Testis (tissue), 3 donors: ENCODE data around the gene FBXL20. TPM values are rescaled to one million over a fixed set of nuclear protein-coding genes. Genes with fewer than 3 reads are reported as not detected.

Experiments used
- DNase-seq: peaks from one replicate; pipeline ENCODE4 v3.0.0-alpha.2; 2019
- H3K27ac ChIP-seq, 2 donors: fragments of 200-600 bp; sonication (generic); one replicate each; pipeline ENCODE4 v1.5.1; 2019
- H3K27me3 ChIP-seq: fragments of 200-600 bp; sonication (generic); one replicate; pipeline ENCODE4 v1.5.1; 2019
- H3K36me3 ChIP-seq: fragments of 200-600 bp; sonication (generic); one replicate; pipeline ENCODE4 v1.5.1; 2017; ENCODE audit warnings: low read depth; ENCODE audit errors: missing control alignments
- H3K4me1 ChIP-seq: fragments of 200-600 bp; sonication (generic); one replicate; pipeline ENCODE4 v1.5.1; 2019
- H3K4me3 ChIP-seq, 2 donors: fragments of 200-600 bp; sonication (generic); one replicate each; pipeline ENCODE4 v1.5.1; 2017 to 2019
- H3K9me3 ChIP-seq: fragments of 200-600 bp; sonication (generic); one replicate; pipeline ENCODE4 v1.5.1; 2017
- POLR2A ChIP-seq: fragments of 450-650 bp; IDR thresholded peaks from one replicate; pipeline ENCODE4 v1.6.1; 2017; ENCODE audit warnings: antibody characterized with exemption, mild to moderate bottlenecking, moderate library complexity
- WGBS, 2 donors: methylation state at CpG; one replicate each; pipeline ENCODE4 v1.1.5; 2018; 5-methylcytosine and 5-hydroxymethylcytosine counted together
- intact Hi-C: fragments of 100-400 bp; cut with DNase I; formaldehyde crosslinking; loops from one replicate; pipeline ENCODE4 v1.15.1; 2023; ENCODE audit warnings: low total_unique reads
- polyA plus RNA-seq: library from polyadenylated mRNA; stranded (reverse); fragments of 350-450 nt; fragmentation: Illumina TruSeq; extraction: RNeasy Lipid Tissue Mini Kit (QIAGEN cat#74804); gene quantifications from one replicate; pipeline ENCODE4 v1.2.3, GENCODE V29; 2014; ENCODE audit warnings: low read depth, low replicate concordance; ENCODE audit not compliant: insufficient read depth
- total RNA-seq, 2 donors: library from RNA; depleted of rRNA; stranded (reverse); fragments of >200 nt; gene quantifications; one replicate each; pipeline ENCODE4 v1.2.3, GENCODE V29; 2016
- TF ChIP-seq, protein P1 (sequence below), 3 experiments: fragments of 450-650 bp in 2 of 3; fragments of 200-600 bp in 1 of 3; sonication (generic) in 1 of 3; IDR thresholded peaks; one replicate each; pipeline ENCODE4 v1.5.1; 2016 to 2019; ENCODE audit warnings: antibody characterized with exemption in 3 of 3, mild to moderate bottlenecking in 2 of 3, moderate library complexity in 1 of 3

The FBXL20 gene
- total and polyA plus RNA-seq, 3 donors from 2014 or later: 29.7 to 67.5 (median 62.5) TPM

GRCh38 chr17:39231591-39232551 is 169.6 kb downstream of the FBXL20 start:
- H3K9me3 ChIP-seq: no peaks in the 10 kb centered on the region
- H3K27me3 ChIP-seq: no peaks in the 10 kb centered on the region
- no peaks in the 10 kb centered on the region for H3K4me1 ChIP-seq
- 26 to 38% methylated on average over 17 to 22 of the region's 22 CpGs for WGBS, 2 donors
- intact Hi-C loops: no loop called here
- H3K36me3 ChIP-seq: no peaks in the 10 kb centered on the region
- DNase-seq: peak; percentile 47
- H3K4me3 ChIP-seq: no peak overlapping the region
- TF ChIP-seq, protein P1, sequence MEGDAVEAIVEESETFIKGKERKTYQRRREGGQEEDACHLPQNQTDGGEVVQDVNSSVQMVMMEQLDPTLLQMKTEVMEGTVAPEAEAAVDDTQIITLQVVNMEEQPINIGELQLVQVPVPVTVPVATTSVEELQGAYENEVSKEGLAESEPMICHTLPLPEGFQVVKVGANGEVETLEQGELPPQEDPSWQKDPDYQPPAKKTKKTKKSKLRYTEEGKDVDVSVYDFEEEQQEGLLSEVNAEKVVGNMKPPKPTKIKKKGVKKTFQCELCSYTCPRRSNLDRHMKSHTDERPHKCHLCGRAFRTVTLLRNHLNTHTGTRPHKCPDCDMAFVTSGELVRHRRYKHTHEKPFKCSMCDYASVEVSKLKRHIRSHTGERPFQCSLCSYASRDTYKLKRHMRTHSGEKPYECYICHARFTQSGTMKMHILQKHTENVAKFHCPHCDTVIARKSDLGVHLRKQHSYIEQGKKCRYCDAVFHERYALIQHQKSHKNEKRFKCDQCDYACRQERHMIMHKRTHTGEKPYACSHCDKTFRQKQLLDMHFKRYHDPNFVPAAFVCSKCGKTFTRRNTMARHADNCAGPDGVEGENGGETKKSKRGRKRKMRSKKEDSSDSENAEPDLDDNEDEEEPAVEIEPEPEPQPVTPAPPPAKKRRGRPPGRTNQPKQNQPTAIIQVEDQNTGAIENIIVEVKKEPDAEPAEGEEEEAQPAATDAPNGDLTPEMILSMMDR (IDR thresholded peaks at IDR 0.05): peak in 2 of 3 experiments; percentile 28 to 65
- TF ChIP-seq POLR2A: no peak
- H3K27ac ChIP-seq: no peak overlapping the region

GRCh38 chr17:39231091-39231561 is 170.3 kb downstream of the FBXL20 start:
- no peaks in the 10 kb centered on the region for H3K27me3 ChIP-seq

GRCh38 chr17:39230361-39230760 is 171.1 kb downstream of the FBXL20 start:
- WGBS, 2 donors: 33 to 88% methylated on average over 1 of the region's 1 CpG
- intact Hi-C loops: no loop called here
- no peak overlapping the region for H3K27ac ChIP-seq
- DNase-seq: no peak
- peaks cover 6% of the 10 kb centered on the region for H3K4me1 ChIP-seq
- no peaks in the 10 kb centered on the region for H3K9me3 ChIP-seq
- TF ChIP-seq, protein P1 (IDR thresholded peaks at IDR 0.05): no peak
- TF ChIP-seq POLR2A: no peak
- H3K36me3 ChIP-seq: no peaks in the 10 kb centered on the region
- H3K4me3 ChIP-seq: no peak overlapping the region
- H3K27me3 ChIP-seq: no peaks in the 10 kb centered on the region

More at GRCh38 chr17:39231091-39231561, 170.3 kb downstream of the FBXL20 start:
- no peak for DNase-seq
- no peaks in the 10 kb centered on the region for H3K36me3 ChIP-seq
- intact Hi-C loops: no loop called here
- TF ChIP-seq, protein P1 (IDR thresholded peaks at IDR 0.05): no peak
- TF ChIP-seq POLR2A: no peak
- no peaks in the 10 kb centered on the region for H3K9me3 ChIP-seq
- H3K4me1 ChIP-seq: peaks cover 2% of the 10 kb centered on the region
- no peak overlapping the region for H3K4me3 ChIP-seq
- H3K27ac ChIP-seq: no peak overlapping the region
- WGBS, 2 donors: 60 to 61% methylated on average over 9 to 10 of the region's 10 CpGs

DNA sequence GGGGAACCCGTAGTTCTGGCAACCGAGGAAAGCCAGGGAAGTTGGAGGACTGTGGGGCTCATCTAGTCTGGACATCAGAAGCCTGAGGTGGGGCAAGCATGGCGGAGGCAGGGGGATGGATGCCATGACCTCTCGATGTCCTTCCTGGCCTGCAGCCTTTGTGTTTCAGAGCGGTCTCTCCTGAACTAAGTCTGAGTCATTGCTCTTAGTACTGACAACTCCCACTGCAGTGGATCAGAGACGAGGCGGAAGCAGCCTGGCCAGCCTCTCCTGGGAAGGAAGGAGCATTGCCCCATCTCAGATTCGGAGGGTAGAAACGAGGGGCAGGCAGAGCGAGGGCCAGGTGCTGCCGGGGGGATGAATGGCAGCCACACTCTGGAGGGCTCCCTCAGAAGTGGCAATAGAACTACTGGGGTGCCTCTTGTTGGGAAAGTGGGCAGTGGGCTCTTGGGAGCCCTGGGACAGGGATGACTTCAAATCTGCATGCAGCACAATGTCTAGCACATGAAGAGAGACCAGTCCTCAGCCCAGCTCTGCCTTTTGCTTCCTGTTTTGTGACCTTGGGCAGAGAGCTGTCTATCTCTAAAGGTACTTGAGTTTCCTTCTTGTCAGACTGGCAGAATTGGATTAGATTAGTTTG is 172.0 kb downstream of the FBXL20 start:
- intact Hi-C loops: no loop called here
- Histone ChIP-seq H3K9me3 (no peaks in the 10 kb centered on the region), H3K27ac (no peak overlapping the region), H3K4me1 (peaks cover 6% of the 10 kb centered on the region), H3K27me3 (no peaks in the 10 kb centered on the region), H3K4me3 (no peak overlapping the region), H3K36me3 (no peaks in the 10 kb centered on the region)
- DNase-seq: no peak
- TF ChIP-seq, protein P1 (IDR thresholded peaks at IDR 0.05): no peak
- no peak for TF ChIP-seq POLR2A
- 78 to 82% methylated on average over 10 to 11 of the region's 11 CpGs for WGBS, 2 donors
